ENCODE measurements around the gene KRTAP12-3. TPM values are rescaled to one million over a fixed set of nuclear protein-coding genes. Genes with fewer than 3 reads are reported as not detected.

Gene KRTAP12-3
- total and polyA plus RNA-seq, 9 of the 15 experiments (the other 6 are each of a cell fraction or from before 2014, with no cell fraction given) = not detected

- Histone ChIP-seq H3K27me3 (ENCODE audit: control insufficient read depth in 2 of 2, insufficient read depth in 2 of 2, low read length in 2 of 2) (peaks cover 0 to 6% of the 10 kb centered on the region in 2 experiments; a peak in 1 of 5 replicates), H3K4me1 (replicated peaks in 1 of 2; ENCODE audit: control insufficient read depth in 2 of 2, insufficient read depth in 2 of 2, low read length in 2 of 2) (no peaks in the 10 kb centered on the region), H3K4me3 (no peak overlapping the region), H3K9me1 (ENCODE audit: control insufficient read depth, insufficient read depth, low read length) (no peaks in the 10 kb centered on the region), H3K79me2 (ENCODE audit: control insufficient read depth, insufficient read depth, low read length) (no peaks in the 10 kb centered on the region), H3K4me2 (ENCODE audit: insufficient read depth, low read length) (no peak overlapping the region), H4K20me1 (replicated peaks; ENCODE audit: control insufficient read depth, insufficient read depth, low read length) (no peaks in the 10 kb centered on the region), H3K36me3 (ENCODE audit: control insufficient read depth, insufficient read depth, low read length) (no peaks in the 10 kb centered on the region), H3K9ac (ENCODE audit: insufficient read depth in 1 of 2, low read depth in 2 of 2, low read length in 2 of 2) (no peak overlapping the region), H3K9me3 (replicated peaks; ENCODE audit: control insufficient read depth, insufficient read depth, low read depth, low read length) (peaks cover 5% of the 10 kb centered on the region; the same call in 1 of the 2 replicates), H3K27ac (ENCODE audit: extremely low read depth, low read depth, low read length) (no peak overlapping the region), H2AFZ (ENCODE audit: low read depth, low read length) (no peak overlapping the region)
- CTCF ChIA-PET (ENCODE audit: low intra/inter-chr PET ratio) = no interaction called here
- WGBS (ENCODE audit: insufficient coverage, low coverage, missing lambda C conversion rate) = 0% methylated on average over 10 of the region's 10 CpGs
- no peak for DNase-seq (ENCODE audit: extremely low read depth in 1 of 4, low spot score in 3 of 4)
- BruUV-seq (replicated peaks) = no TSS peak
- POLR2A ChIA-PET = no interaction called here
- in situ Hi-C loops (cut with MboI) = no loop called here
- intact Hi-C loops (cut with micrococcal nuclease) = no loop called here
- ATAC-seq = no peak
- FAIRE-seq = no peak
- TF ChIP-seq PHB (CRISPR knock-in tag; IDR thresholded peaks at IDR 0.05) (no peak), FOXJ3 (CRISPR knock-in tag; IDR thresholded peaks at IDR 0.05) (no peak), ZNF408 (CRISPR knock-in tag; IDR thresholded peaks at IDR 0.05; ENCODE audit: low read depth) (no peak), RBM17 (IDR thresholded peaks at IDR 0.05; ENCODE audit: borderline replicate concordance, low read depth, low read length) (no peak), ZNF830 (CRISPR knock-in tag; IDR thresholded peaks at IDR 0.05) (no peak), ASH1L (IDR thresholded peaks at IDR 0.05; ENCODE audit: borderline replicate concordance, low read depth, partially characterized antibody) (no peak), E2F6 (IDR thresholded peaks at IDR 0.05; ENCODE audit: borderline replicate concordance in 1 of 2, extremely low read depth in 1 of 2, insufficient read depth in 1 of 2, insufficient read length in 1 of 2, low read depth in 1 of 2, low read length in 1 of 2, poor library complexity in 1 of 2, severe bottlenecking in 1 of 2) (no peak), MYC (IDR thresholded peaks at IDR 0.05; ENCODE audit: low read depth, low read length) (no peak), MYC (CRISPR knock-in tag; IDR thresholded peaks at IDR 0.05; ENCODE audit: borderline replicate concordance, low read depth) (no peak), MCM2 (IDR thresholded peaks at IDR 0.05; ENCODE audit: low read depth) (no peak), MXD1 (CRISPR knock-in tag; IDR thresholded peaks at IDR 0.05; ENCODE audit: borderline replicate concordance, poor library complexity, severe bottlenecking) (no peak), YY1 (IDR thresholded peaks at IDR 0.05; ENCODE audit: borderline replicate concordance in 1 of 3, control insufficient read depth in 1 of 3, extremely low read depth in 1 of 3, insufficient read depth in 3 of 3, insufficient read length in 1 of 3, insufficient replicate concordance in 2 of 3, low read depth in 1 of 3, low read length in 2 of 3) (no peak), KDM1A (IDR thresholded peaks at IDR 0.05) (no peak), ZNF174 (CRISPR knock-in tag; IDR thresholded peaks at IDR 0.05) (no peak), ZBTB33 (CRISPR knock-in tag; IDR thresholded peaks at IDR 0.05) (no peak), IRF9 (tag; IDR thresholded peaks at IDR 0.05) (no peak), ETV6 (IDR thresholded peaks at IDR 0.05; ENCODE audit: borderline replicate concordance in 1 of 2, low read depth in 2 of 2, low read length in 1 of 2) (no peak), ETV6 (CRISPR knock-in tag; IDR thresholded peaks at IDR 0.05; ENCODE audit: borderline replicate concordance) (no peak)
Observed at GRCh38 chr21:44626262-44626661, 31.5 kb upstream of the KRTAP12-3 start.
